Heart right ventricle (tissue), 16 donors: ENCODE results near the gene TOX2. TPM values are rescaled to one million over a fixed set of nuclear protein-coding genes. Genes with fewer than 3 reads are reported as not detected.

ENCODE experiments used
- ATAC-seq, 8 donors: fragments of 200-7000 bp; cut with Tn5 transposase; one replicate each; pipeline ENCODE4 v1.9.1; 2020; ENCODE audit warnings: mild to moderate bottlenecking in 8 of 8, moderate library complexity in 8 of 8, moderate number of reproducible peaks in 1 of 8
- DNase-seq, 2 donors: peaks; one replicate each; pipeline ENCODE4 v3.0.0-alpha.2; 2020
- H3K27ac ChIP-seq, 10 donors: fragments of 200-600 bp; sonication (generic) in 2 of 10; one replicate each; pipeline versions ENCODE4 v1.5.0 to v1.8.0; 2020 to 2022; ENCODE audit warnings: mild to moderate bottlenecking in 3 of 10
- H3K27me3 ChIP-seq, 7 donors: fragments of 200-600 bp; one replicate each; pipeline ENCODE4 v1.8.0; 2021 to 2022; ENCODE audit warnings: mild to moderate bottlenecking in 2 of 7
- H3K36me3 ChIP-seq, 9 donors: fragments of 200-600 bp; sonication (generic) in 1 of 9; one replicate each; pipeline versions ENCODE4 v1.5.0 to v1.8.0; 2020 to 2022; ENCODE audit warnings: mild to moderate bottlenecking in 2 of 9
- H3K4me1 ChIP-seq, 9 donors: fragments of 200-600 bp; sonication (generic) in 1 of 9; one replicate each; pipeline versions ENCODE4 v1.5.0 to v1.8.0; 2020 to 2022; ENCODE audit warnings: mild to moderate bottlenecking in 4 of 9
- H3K4me3 ChIP-seq, 10 donors: fragments of 200-600 bp; sonication (generic) in 2 of 10; one replicate each; pipeline versions ENCODE4 v1.5.0 to v1.8.0; 2020 to 2022; ENCODE audit warnings: mild to moderate bottlenecking in 7 of 10, moderate library complexity in 2 of 10
- H3K9me3 ChIP-seq, 11 donors: fragments of 200-600 bp in 10 of 11; sonication (generic) in 2 of 11; one replicate each; pipeline versions ENCODE4 v1.5.0 to v1.8.0; 2013 to 2022; ENCODE audit warnings: mild to moderate bottlenecking in 2 of 11, control low read depth in 1 of 11, moderate library complexity in 1 of 11
- WGBS, 2 donors: extraction: QIAGEN DNeasy Blood & Tissue Kit; methylation state at CpG; one replicate each; pipeline ENCODE4 v1.1.7; 2013; ENCODE audit warnings: inconsistent platforms in 1 of 2; 5-methylcytosine and 5-hydroxymethylcytosine counted together
- intact Hi-C, 10 donors: fragments of 100-400 bp; cut with DNase I; formaldehyde crosslinking; loops; one replicate each; pipeline versions ENCODE4 v1.11.1 to v1.14.2; 2022
- polyA plus RNA-seq, 2 donors: library from polyadenylated mRNA; stranded (reverse); fragments of 200-250 nt; gene quantifications; one replicate each; pipeline ENCODE4 v1.2.3, GENCODE V29; 2013
- total RNA-seq, 10 donors: library from RNA; stranded (reverse); fragmentation: NEBNext Ultra II Directional in 3 of 10; extraction: Animal tissue kit (Norgen Biotek cat#: 25700) in 3 of 10; gene quantifications; one replicate each; pipeline versions ENCODE4 v1.2.1 to v1.2.4, GENCODE V29; 2021 to 2023
- TF ChIP-seq, protein P1 (sequence below), 9 donors: fragments of 200-600 bp; sonication (generic) in 2 of 9; IDR thresholded peaks; one replicate each; pipeline versions ENCODE4 v1.5.0 to v1.8.0; 2021 to 2022; ENCODE audit warnings: antibody characterized with exemption in 9 of 9, mild to moderate bottlenecking in 5 of 9, moderate library complexity in 1 of 9
- donor health status: Arrhythmogenic right ventricular cardiomyopathy.
- donor health status: ischemic (EF 13 %, LVEDD 7.1; RV severe dilation, severe dysfunction).
- donor health status: healthy with polysubstance abuse.
- donor health status: DM: no; HTN: yes; CAD: no.
- donor health status: DM: no; HTN: no; CAD: no.
- donor health status: ischemic (EF 25% LVEDD 6.9; RV normal size, moderate dysfunction).
- donor health status: ischemic (EF 25% LVEDD 5.7; RV mildly dilated, moderate dysfunction).
- donor health status: healthy.
- donor health status: DM: yes; HTN: yes; CAD: no.
- donor health status: Ischemic cardiomyopathy.
- donor health status: ischemic (EF 35%, LVEDD 5.7; RV mildly dilated, moderate dysfunction).
- donor health status: nonischemic (EF 11% LVEDD 7.7; RV severe dilation, severe dysfunction).
- donor health status: DM: yes; HTN: yes; CAD: no.
- donor health status: PGD.
- donor health status: ischemic (EF 29% LVEDD 5.4; RV normal size, mild dysfunction).
- donor health status: nonischemic (EF 23%, LVEDD 6.1; RV moderate dilation, normal function).

Gene TOX2
- total and polyA plus RNA-seq, 12 donors: 0.25 to 2.0 (median 1.1) TPM

DNA sequence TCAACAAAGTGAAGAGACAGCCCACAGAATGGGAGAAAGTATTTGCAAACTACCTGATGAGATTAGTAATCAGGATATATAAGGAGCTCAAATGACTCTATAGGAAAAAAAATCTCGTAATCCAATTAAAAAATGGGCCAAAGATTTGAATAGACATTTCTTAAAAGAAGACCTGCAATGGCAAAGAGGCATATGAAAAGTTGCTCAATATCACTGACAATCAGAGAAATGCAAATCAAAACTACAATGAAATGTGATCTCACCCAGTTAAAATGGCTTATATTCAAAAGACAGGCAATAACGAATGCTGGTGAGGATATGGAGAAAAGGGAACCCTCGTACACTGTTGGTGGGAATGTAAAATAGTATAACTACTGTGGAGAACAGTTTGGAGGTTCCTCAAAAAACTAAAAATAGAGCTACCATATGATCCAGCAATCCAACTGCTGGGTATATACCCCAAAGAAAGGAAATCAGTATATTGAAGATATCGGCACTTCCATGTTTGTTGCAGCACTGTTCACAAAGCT is 65.0 kb downstream of the TOX2 start:
- 86 to 88% methylated on average over 4 of the region's 4 CpGs for whole genome bisulfite sequencing, 2 donors
- H3K4me3 ChIP-seq: no peak overlapping the region

DNA sequence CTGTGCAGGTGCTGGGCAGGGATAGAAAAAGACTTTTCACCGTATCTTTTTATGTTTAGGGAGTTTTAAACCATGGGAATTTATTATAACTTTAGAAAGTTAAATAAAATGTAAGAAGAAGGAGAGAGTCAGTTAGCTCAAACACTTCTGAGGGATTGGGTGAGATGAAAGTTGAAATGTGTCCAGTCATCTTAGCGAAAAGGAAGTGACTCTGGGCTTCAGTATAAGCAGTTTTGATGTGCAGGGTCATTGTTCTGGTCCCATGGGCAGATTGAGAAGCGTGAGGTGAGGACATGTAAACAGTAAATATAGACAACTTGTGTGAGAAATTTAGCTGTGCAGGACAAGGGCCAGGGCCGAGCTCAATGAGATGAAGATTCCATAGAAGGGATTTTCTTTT is 66.9 kb downstream of the TOX2 start:
- Histone ChIP-seq H3K36me3 (no peaks in the 10 kb centered on the region), H3K4me1 (peaks cover 0 to 18% (median 0%) of the 10 kb centered on the region in 9 donors), H3K9me3 (no peaks in the 10 kb centered on the region), H3K27ac (no peak overlapping the region), H3K27me3 (peaks cover 0 to 11% (median 4%) of the 10 kb centered on the region in 7 donors), H3K4me3 (no peak overlapping the region)
- ATAC-seq (no peak), DNase-seq (no peak)
- 73 to 75% methylated on average over 4 of the region's 4 CpGs for WGBS, 2 donors
- intact Hi-C loops: no loop called here
- TF ChIP-seq, protein P1, sequence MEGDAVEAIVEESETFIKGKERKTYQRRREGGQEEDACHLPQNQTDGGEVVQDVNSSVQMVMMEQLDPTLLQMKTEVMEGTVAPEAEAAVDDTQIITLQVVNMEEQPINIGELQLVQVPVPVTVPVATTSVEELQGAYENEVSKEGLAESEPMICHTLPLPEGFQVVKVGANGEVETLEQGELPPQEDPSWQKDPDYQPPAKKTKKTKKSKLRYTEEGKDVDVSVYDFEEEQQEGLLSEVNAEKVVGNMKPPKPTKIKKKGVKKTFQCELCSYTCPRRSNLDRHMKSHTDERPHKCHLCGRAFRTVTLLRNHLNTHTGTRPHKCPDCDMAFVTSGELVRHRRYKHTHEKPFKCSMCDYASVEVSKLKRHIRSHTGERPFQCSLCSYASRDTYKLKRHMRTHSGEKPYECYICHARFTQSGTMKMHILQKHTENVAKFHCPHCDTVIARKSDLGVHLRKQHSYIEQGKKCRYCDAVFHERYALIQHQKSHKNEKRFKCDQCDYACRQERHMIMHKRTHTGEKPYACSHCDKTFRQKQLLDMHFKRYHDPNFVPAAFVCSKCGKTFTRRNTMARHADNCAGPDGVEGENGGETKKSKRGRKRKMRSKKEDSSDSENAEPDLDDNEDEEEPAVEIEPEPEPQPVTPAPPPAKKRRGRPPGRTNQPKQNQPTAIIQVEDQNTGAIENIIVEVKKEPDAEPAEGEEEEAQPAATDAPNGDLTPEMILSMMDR (IDR thresholded peaks at IDR 0.05): no peak

More for the DNA sequence above, 65.0 kb downstream of the TOX2 start:
- Histone ChIP-seq H3K4me1 (peaks cover 0 to 23% (median 0%) of the 10 kb centered on the region in 9 donors), H3K9me3 (no peaks in the 10 kb centered on the region), H3K27ac (no peak overlapping the region), H3K27me3 (peaks cover 0 to 11% (median 6%) of the 10 kb centered on the region in 7 donors), H3K36me3 (no peaks in the 10 kb centered on the region)
- intact Hi-C loops: no loop called here
- no peak for DNase-seq
- TF ChIP-seq, protein P1 (IDR thresholded peaks at IDR 0.05): no peak
- no peak for ATAC-seq

DNA sequence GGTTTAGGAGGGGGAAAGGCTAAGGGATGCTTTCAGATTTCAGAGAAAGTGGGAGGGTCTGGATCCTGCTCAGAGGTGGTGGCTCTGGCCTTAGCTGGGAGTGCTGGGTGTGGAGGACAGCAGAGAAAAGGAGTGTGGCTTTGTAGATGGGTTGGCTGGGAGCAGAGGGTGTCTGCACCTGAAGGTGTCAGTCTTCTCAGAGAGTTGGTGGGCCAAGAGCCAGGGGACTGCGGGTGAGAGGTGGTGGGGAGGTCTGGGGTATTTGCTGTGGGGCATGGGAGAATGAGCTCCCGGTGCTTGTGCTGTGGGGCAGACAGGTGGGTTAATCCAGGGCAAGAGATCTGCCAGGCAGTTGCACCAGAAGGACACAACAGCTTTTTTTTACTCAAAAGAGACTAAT is 67.4 kb downstream of the TOX2 start:
- no peak for ATAC-seq
- Histone ChIP-seq H3K27me3 (peaks cover 0 to 11% (median 0%) of the 10 kb centered on the region in 7 donors), H3K4me1 (peaks cover 0 to 18% (median 0%) of the 10 kb centered on the region in 9 donors), H3K36me3 (no peaks in the 10 kb centered on the region), H3K9me3 (no peaks in the 10 kb centered on the region), H3K27ac (no peak overlapping the region), H3K4me3 (no peak overlapping the region)
- intact Hi-C loops: no loop called here
- 87 to 91% methylated on average over 2 of the region's 2 CpGs for WGBS, 2 donors
- TF ChIP-seq, protein P1 (IDR thresholded peaks at IDR 0.05): no peak
- DNase-seq: no peak

DNA sequence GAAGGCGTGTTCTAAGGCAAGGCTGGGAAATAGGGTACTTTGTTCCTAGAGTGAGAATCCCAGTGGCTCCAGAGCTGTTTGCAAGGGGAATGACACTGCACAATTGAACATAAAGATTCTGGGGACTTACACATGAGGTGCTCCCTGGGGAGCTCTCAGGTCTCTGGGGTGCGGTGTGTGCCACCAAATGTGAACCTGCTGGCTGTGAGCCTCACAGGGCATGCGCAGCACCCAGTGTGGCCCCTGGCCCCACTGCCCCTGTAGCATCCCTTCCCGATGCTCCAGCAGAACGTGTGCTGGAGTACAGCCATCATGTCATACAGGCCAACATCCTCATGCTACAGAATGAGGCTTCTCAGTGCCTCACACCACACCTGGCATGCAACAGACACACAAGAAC is 68.2 kb downstream of the TOX2 start:
- Histone ChIP-seq H3K36me3 (no peaks in the 10 kb centered on the region), H3K9me3 (no peaks in the 10 kb centered on the region), H3K4me1 (peaks cover 0 to 18% (median 0%) of the 10 kb centered on the region in 9 donors), H3K27me3 (peaks cover 0 to 7% (median 0%) of the 10 kb centered on the region in 7 donors), H3K4me3 (no peak overlapping the region), H3K27ac (no peak overlapping the region)
- no peak for ATAC-seq
- intact Hi-C loops: no loop called here
- DNase-seq: no peak
- TF ChIP-seq, protein P1 (IDR thresholded peaks at IDR 0.05): no peak
- WGBS, 2 donors: 89 to 94% methylated on average over 5 of the region's 5 CpGs
